H9 (cell line): Measurements from ENCODE around the gene PAAF1. TPM values are rescaled to one million over a fixed set of nuclear protein-coding genes. Genes with fewer than 3 reads are reported as not detected.
"Not testable (repeated sequence)": the region's sequence is repeated elsewhere in the genome, so short reads cannot be mapped to it uniquely, and the experiment has no call there.

Experiments used
- DNase-seq: peaks from one replicate; pipeline ENCODE4 v3.0.0-alpha.2; 2017
- H2AFZ ChIP-seq: one replicate; pipeline ENCODE4 v1.6.1; 2013; ENCODE audit warnings: mild to moderate bottlenecking, low read length, control low read depth, moderate library complexity
- H2AK5ac ChIP-seq: 2 replicates; pipeline ENCODE4 v1.6.1; 2013; ENCODE audit warnings: low read length, control low read depth, mixed read lengths; ENCODE audit not compliant: insufficient read length
- H2BK120ac ChIP-seq: one replicate; pipeline ENCODE4 v1.6.1; 2013; ENCODE audit warnings: low read depth, mild to moderate bottlenecking, low read length, control low read depth, inconsistent platforms; ENCODE audit not compliant: poor library complexity, severe bottlenecking
- H2BK12ac ChIP-seq: 2 replicates; pipeline ENCODE4 v1.6.1; 2013; ENCODE audit warnings: low read length, control low read depth, mixed read lengths, low read depth; ENCODE audit not compliant: insufficient read length
- H2BK15ac ChIP-seq: 2 replicates; pipeline ENCODE4 v1.6.1; 2013; ENCODE audit warnings: low read depth, low read length, control low read depth
- H2BK20ac ChIP-seq: one replicate; pipeline ENCODE4 v1.6.1; 2013; ENCODE audit warnings: low read depth, mild to moderate bottlenecking, low read length, control low read depth, inconsistent platforms; ENCODE audit not compliant: poor library complexity, severe bottlenecking
- H2BK5ac ChIP-seq: 2 replicates; pipeline ENCODE4 v1.6.1; 2013; ENCODE audit warnings: low read length, control low read depth, mixed read lengths; ENCODE audit not compliant: insufficient read length
- H3K14ac ChIP-seq: 2 replicates; pipeline ENCODE4 v1.6.1; 2013; ENCODE audit warnings: low read length, control low read depth; ENCODE audit not compliant: insufficient read depth
- H3K18ac ChIP-seq: 2 replicates; pipeline ENCODE4 v1.6.1; 2013; ENCODE audit warnings: low read depth, mild to moderate bottlenecking, mixed read lengths, low read length, control low read depth; ENCODE audit not compliant: insufficient read length
- H3K23ac ChIP-seq: 2 replicates; pipeline ENCODE4 v1.6.1; 2013; ENCODE audit warnings: low read length, control low read depth, mixed read lengths, low read depth; ENCODE audit not compliant: insufficient read length
- H3K23me2 ChIP-seq: 2 replicates; pipeline ENCODE4 v1.6.1; 2013; ENCODE audit warnings: low read depth, mild to moderate bottlenecking, mixed read lengths, low read length, control low read depth; ENCODE audit not compliant: insufficient read length, poor library complexity, severe bottlenecking
- H3K27ac ChIP-seq: 2 replicates; pipeline ENCODE4 v1.5.1; 2013; ENCODE audit warnings: low read length, control low read depth, mixed read lengths, low read depth; ENCODE audit not compliant: insufficient read length
- H3K27me3 ChIP-seq: 2 replicates; pipeline ENCODE4 v1.6.1; 2013; ENCODE audit warnings: low read length, control low read depth, inconsistent platforms; ENCODE audit not compliant: insufficient read depth
- H3K4ac ChIP-seq: 2 replicates; pipeline ENCODE4 v1.6.1; 2013; ENCODE audit warnings: low read depth, mild to moderate bottlenecking, control low read depth, inconsistent platforms, low read length, moderate library complexity
- H3K4me1 ChIP-seq: 2 replicates; pipeline ENCODE4 v1.6.1; 2013; ENCODE audit warnings: low read length, control low read depth, inconsistent platforms; ENCODE audit not compliant: insufficient read depth
- H3K4me2 ChIP-seq: 2 replicates; pipeline ENCODE4 v1.6.1; 2013; ENCODE audit warnings: low read length, control low read depth, mixed read lengths; ENCODE audit not compliant: insufficient read length, insufficient read depth
- H3K56ac ChIP-seq: 2 replicates; pipeline ENCODE4 v1.6.1; 2013; ENCODE audit warnings: low read depth, mild to moderate bottlenecking, mixed read lengths, low read length, control low read depth; ENCODE audit not compliant: insufficient read length
- H3K79me1 ChIP-seq: 2 replicates; pipeline ENCODE4 v1.6.1; 2013; ENCODE audit warnings: low read depth, mild to moderate bottlenecking, moderate library complexity, low read length, control low read depth, inconsistent platforms; ENCODE audit not compliant: insufficient read depth, poor library complexity, severe bottlenecking
- H3K79me2 ChIP-seq: 2 replicates; pipeline ENCODE4 v1.6.1; 2013; ENCODE audit warnings: low read length, control low read depth, inconsistent platforms; ENCODE audit not compliant: insufficient read depth
- H3K9ac ChIP-seq: 2 replicates; pipeline ENCODE4 v1.6.1; 2013; ENCODE audit warnings: low read length, control low read depth, mixed read lengths; ENCODE audit not compliant: insufficient read length; ENCODE audit errors: extremely low read depth
- H3K9me3 ChIP-seq: one replicate; pipeline ENCODE4 v1.6.1; 2013; ENCODE audit warnings: low read depth, low read length, inconsistent platforms; ENCODE audit not compliant: control insufficient read depth
- H3T11ph ChIP-seq: one replicate; pipeline ENCODE4 v1.6.1; 2013; ENCODE audit warnings: mild to moderate bottlenecking, low read length, control low read depth, inconsistent platforms
- H4K20me1 ChIP-seq: one replicate; pipeline ENCODE4 v1.6.1; 2013; ENCODE audit not compliant: control insufficient read depth, insufficient read length, insufficient read depth
- H4K5ac ChIP-seq: 2 replicates; pipeline ENCODE4 v1.6.1; 2013; ENCODE audit warnings: low read depth, mild to moderate bottlenecking, mixed read lengths, low read length, control low read depth; ENCODE audit not compliant: insufficient read length
- H4K8ac ChIP-seq: replicated peaks from 2 replicates; pipeline ENCODE4 v1.6.1; 2013; ENCODE audit warnings: low read length, control low read depth, mixed read lengths, low read depth; ENCODE audit not compliant: insufficient read length
- H4K91ac ChIP-seq: 2 replicates; pipeline ENCODE4 v1.6.1; 2013; ENCODE audit warnings: low read depth, mild to moderate bottlenecking, moderate library complexity, mixed read lengths, low read length, control low read depth; ENCODE audit not compliant: insufficient read length
- H3K27ac Mint-ChIP-seq, 3 experiments: 2 replicates in 2 of 3; 3 replicates in 1 of 3; pipeline ENCODE4 v1.8.0; 2020 to 2021; ENCODE audit warnings: mixed read lengths in 3 of 3, mild to moderate bottlenecking in 1 of 3, moderate library complexity in 1 of 3
- H3K27me3 Mint-ChIP-seq: 2 replicates; pipeline ENCODE4 v1.8.0; 2021; ENCODE audit warnings: low read depth, mild to moderate bottlenecking, moderate library complexity, mixed read lengths
- H3K36me3 Mint-ChIP-seq, 3 experiments: 2 replicates in 2 of 3; 3 replicates in 1 of 3; pipeline ENCODE4 v1.8.0; 2020 to 2021; ENCODE audit warnings: low read depth in 3 of 3, mixed read lengths in 3 of 3; ENCODE audit not compliant: insufficient read depth in 1 of 3
- H3K4me1 Mint-ChIP-seq, 2 experiments: 2 replicates each; pipeline ENCODE4 v1.8.0; 2020; ENCODE audit warnings: mixed read lengths in 2 of 2
- H3K4me3 Mint-ChIP-seq, 2 experiments: 2 replicates in 1 of 2; 3 replicates in 1 of 2; pipeline ENCODE4 v1.8.0; 2020 to 2021; ENCODE audit warnings: mild to moderate bottlenecking in 2 of 2, mixed read lengths in 2 of 2, moderate library complexity in 1 of 2
- H3K9me3 Mint-ChIP-seq, 2 experiments: 2 replicates in 1 of 2; 3 replicates in 1 of 2; pipeline ENCODE4 v1.8.0; 2020; ENCODE audit warnings: mild to moderate bottlenecking in 2 of 2, mixed read lengths in 2 of 2, moderate library complexity in 1 of 2
- CTCF ChIP-seq: fragments of 200-600 bp; sonication (generic); conservative IDR thresholded peaks from 3 replicates; pipeline ENCODE4 v1.8.0; 2021; ENCODE audit warnings: antibody characterized with exemption, mild to moderate bottlenecking
- WGBS: extraction: QIAGEN DNeasy Blood & Tissue Kit; methylation state at CpG from one replicate; pipeline ENCODE4 v1.1.7; 2013; ENCODE audit warnings: missing lambda C conversion rate, low lambda C conversion rate, mixed read lengths; ENCODE audit not compliant: insufficient read length; ENCODE audit errors: extremely low coverage; 5-methylcytosine and 5-hydroxymethylcytosine counted together
- total RNA-seq: library from RNA; stranded (reverse); gene quantifications from 2 replicates; pipeline ENCODE4 v1.2.1, GENCODE V29; 2021

Gene PAAF1
- total RNA-seq, 1 experiment from 2014 or later: 24.3 TPM

- H2BK15ac ChIP-seq: no peak overlapping the region
- H3K27ac ChIP-seq: no peak overlapping the region
- H4K20me1 ChIP-seq: no peaks in the 10 kb centered on the region
- no peak overlapping the region; a peak in 1 of 5 replicates for H3K4me3 Mint-ChIP-seq
- H3K36me3 Mint-ChIP-seq: peaks cover 9 to 34% (median 30%) of the 10 kb centered on the region in 3 experiments; a peak in 6 of 7 replicates
- no peak overlapping the region for H3K18ac ChIP-seq
- H3K4me1 ChIP-seq: 0 out of 2 replicates have a peak, but pooled peaks cover 3% of the 10 kb centered on the region
- no peaks in the 10 kb centered on the region; a peak in 1 of 5 replicates for H3K9me3 Mint-ChIP-seq
- H4K5ac ChIP-seq: no peak overlapping the region
- no peaks in the 10 kb centered on the region for H3K27me3 Mint-ChIP-seq
- no peak overlapping the region for H3K56ac ChIP-seq
- H3K27me3 ChIP-seq: no peaks in the 10 kb centered on the region
- peaks cover 18 to 23% of the 10 kb centered on the region in 2 experiments for H3K4me1 Mint-ChIP-seq
- H3K14ac ChIP-seq: no peak overlapping the region
- H3K79me2 ChIP-seq: peaks cover 9% of the 10 kb centered on the region; the same call in 1 of the 2 replicates
- H3K23me2 ChIP-seq: peaks cover 11% of the 10 kb centered on the region
- no peak for DNase-seq
- H4K91ac ChIP-seq: no peak overlapping the region
- no peak overlapping the region for H2AFZ ChIP-seq
- H4K8ac ChIP-seq: no peak overlapping the region
- no peaks in the 10 kb centered on the region for H3K9me3 ChIP-seq
- no peak overlapping the region for H2AK5ac ChIP-seq
- H3K4me2 ChIP-seq: no peak overlapping the region
- H3T11ph ChIP-seq: no peak overlapping the region
- no peak overlapping the region for H2BK20ac ChIP-seq
- H3K9ac ChIP-seq: no peak overlapping the region
- no peak overlapping the region for H2BK12ac ChIP-seq
- H3K27ac Mint-ChIP-seq: no peak overlapping the region
- H3K4ac ChIP-seq: no peak overlapping the region
- no peak overlapping the region for H3K23ac ChIP-seq
- TF ChIP-seq CTCF: no peak
- no peak overlapping the region for H2BK120ac ChIP-seq
- no peak overlapping the region for H2BK5ac ChIP-seq
- peaks cover 9% of the 10 kb centered on the region for H3K79me1 ChIP-seq
- no CpG with 5 or more reads among the region's 1 CpG for WGBS
Measured at GRCh38 chr11:73878771-73879170, 2.0 kb downstream of the PAAF1 start.

- not testable (repeated sequence) for H3K4ac ChIP-seq, H3K27me3 ChIP-seq, H2BK20ac ChIP-seq, H3K23ac ChIP-seq, H3K18ac ChIP-seq, H3K4me2 ChIP-seq, H2AK5ac ChIP-seq, H3K23me2 ChIP-seq, H4K91ac ChIP-seq, H2BK5ac ChIP-seq, H2BK120ac ChIP-seq, H3K9me3 ChIP-seq, H3K4me3 Mint-ChIP-seq, H4K5ac ChIP-seq, H2BK15ac ChIP-seq, H3K79me1 ChIP-seq, H3T11ph ChIP-seq, H3K4me1 ChIP-seq, H2AFZ ChIP-seq, H3K14ac ChIP-seq, H3K79me2 ChIP-seq, H3K27ac ChIP-seq, H4K8ac ChIP-seq, H4K20me1 ChIP-seq, H3K56ac ChIP-seq, H2BK12ac ChIP-seq, H3K27ac Mint-ChIP-seq, H3K27me3 Mint-ChIP-seq, H3K9ac ChIP-seq, H3K9me3 Mint-ChIP-seq
- no CpG with 5 or more reads among the region's 10 CpGs for whole genome bisulfite sequencing
- peak; percentile 77 for DNase-seq
- Mint-ChIP-seq H3K4me1 (peaks cover 14 to 16% of the 10 kb centered on the region in 2 experiments), H3K36me3 (peaks cover 4 to 20% (median 16%) of the 10 kb centered on the region in 3 experiments; a peak in 6 of 7 replicates)
Measured at GRCh38 chr11:73880449-73880848, 3.6 kb downstream of the PAAF1 start.
